ENCODE measurements around the gene ICAM2.
"Not testable (repeated sequence)": the region's sequence is repeated elsewhere in the genome, so short reads cannot be mapped to it uniquely, and the experiment has no call there.

Gene ICAM2

GRCh38 chr17:64042700-64043485 is 22.5 kb upstream of the ICAM2 start:
- DNase-seq (ENCODE audit: low spot score), result no peak

DNA sequence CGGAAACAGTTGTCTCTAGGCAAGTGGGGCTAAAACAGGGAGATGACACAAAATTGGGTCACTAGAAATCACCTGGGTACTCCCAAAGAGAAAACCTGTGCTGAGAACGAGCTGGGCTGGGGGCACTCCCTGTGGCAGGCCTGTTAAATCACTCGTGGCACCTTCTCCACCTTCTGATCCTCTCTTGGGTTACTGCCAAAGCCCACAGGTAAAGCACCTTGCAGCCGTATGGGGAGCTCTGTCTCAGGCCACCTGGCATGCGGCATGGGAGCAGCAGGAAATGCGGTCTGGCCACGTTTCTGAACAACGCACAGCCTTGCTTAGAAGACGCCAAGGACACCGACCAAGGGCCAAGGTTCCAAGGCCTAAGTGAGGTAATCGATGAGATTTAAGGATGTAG is 21.5 kb upstream of the ICAM2 start:
- no peak for DNase-seq (ENCODE audit: low spot score)

DNA sequence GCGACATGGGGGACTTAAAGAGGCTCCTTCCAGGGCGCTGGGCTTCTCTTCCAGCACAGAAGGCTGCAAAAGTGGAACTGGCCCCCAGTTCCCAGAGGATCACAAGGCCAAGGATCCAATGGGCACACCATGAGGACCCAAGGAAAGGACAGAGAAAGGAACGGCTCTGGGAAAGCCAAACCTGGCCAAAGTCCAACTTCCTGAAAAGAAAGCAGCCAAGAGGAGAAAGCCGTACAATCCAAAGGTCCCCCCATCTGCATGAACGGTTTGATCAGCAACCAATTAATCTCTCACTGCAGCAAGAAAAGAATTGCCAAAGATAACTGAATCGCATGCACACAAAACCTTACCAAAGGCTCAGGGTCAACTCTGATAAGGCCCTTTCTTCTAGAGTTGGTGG is 19.8 kb upstream of the ICAM2 start:
- DNase-seq (ENCODE audit: low spot score), result no peak

- no peak for DNase-seq (ENCODE audit: low spot score)
Observed at GRCh38 chr17:64039106-64039400, 18.6 kb upstream of the ICAM2 start.

DNA sequence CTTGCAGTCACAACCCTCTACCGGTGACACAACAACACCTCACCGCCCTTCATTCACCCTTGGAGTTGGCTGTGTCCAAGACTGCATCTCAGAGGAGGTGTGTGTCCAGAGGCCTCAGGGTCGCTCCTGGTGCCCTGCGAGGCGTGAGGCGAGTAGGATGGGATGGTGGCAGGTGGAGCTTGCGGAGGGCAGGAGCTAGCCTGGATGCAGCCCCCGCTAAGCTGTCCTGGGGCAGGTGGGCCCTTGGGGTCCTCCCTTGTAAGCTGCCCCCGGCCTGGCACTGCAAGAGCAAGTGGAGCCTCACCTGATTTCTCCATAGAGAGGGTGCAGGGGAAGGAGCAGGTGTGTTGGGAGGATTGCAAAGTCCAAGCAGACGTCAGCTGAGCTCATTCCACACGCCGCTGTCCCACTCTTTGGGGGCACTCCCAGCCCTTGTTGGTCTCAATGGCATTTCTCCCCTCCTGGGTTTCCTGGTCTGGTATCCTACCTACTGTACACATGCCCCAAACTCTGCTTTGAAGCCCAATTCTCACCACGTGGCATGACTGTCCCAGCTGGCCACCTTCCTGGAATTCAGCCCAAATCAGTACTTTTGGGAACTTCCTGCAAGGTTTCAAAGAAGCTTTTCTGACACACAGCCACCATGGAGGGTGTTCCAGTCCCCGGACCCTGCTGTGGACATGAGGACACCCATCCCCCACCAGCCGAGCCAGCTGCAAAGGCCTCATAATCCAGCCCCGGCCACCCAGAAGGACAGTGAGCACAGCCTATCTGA is 18.1 kb upstream of the ICAM2 start:
- no peak for DNase-seq (ENCODE audit: low spot score)

- no peak for DNase-seq (ENCODE audit: low spot score)
Observed at GRCh38 chr17:64037802-64038201, 17.4 kb upstream of the ICAM2 start.

- DNase-seq (ENCODE audit: low spot score), result no peak
Observed at GRCh38 chr17:64037180-64037579, 16.7 kb upstream of the ICAM2 start.

- no peak for DNase-seq (ENCODE audit: low spot score)
Observed at GRCh38 chr17:64036198-64036922, 15.9 kb upstream of the ICAM2 start.

DNA sequence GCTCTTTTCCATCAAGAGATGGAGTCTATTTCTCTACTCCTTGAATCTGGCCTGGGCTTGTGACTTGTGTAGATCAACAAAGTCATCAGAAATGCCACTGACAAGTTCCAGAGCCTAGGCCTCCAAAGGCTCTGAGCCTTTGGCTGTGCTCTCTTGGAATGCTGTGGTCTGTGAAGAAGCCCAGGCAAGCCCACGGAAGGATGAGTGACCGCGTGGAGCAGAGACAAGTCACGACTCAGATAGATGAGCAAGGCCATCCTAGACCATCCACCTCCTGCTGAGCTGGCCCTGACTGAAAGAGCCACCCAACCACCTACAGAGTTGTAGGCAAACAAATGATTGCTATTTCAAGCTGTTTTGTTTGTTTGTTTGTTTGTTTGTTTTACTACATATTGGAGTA is 11.6 kb upstream of the ICAM2 start:
- DNase-seq (ENCODE audit: low spot score), result no peak

GRCh38 chr17:64028874-64029464 is 8.5 kb upstream of the ICAM2 start:
- DNase-seq (ENCODE audit: low spot score), result peak; percentile 59

DNA sequence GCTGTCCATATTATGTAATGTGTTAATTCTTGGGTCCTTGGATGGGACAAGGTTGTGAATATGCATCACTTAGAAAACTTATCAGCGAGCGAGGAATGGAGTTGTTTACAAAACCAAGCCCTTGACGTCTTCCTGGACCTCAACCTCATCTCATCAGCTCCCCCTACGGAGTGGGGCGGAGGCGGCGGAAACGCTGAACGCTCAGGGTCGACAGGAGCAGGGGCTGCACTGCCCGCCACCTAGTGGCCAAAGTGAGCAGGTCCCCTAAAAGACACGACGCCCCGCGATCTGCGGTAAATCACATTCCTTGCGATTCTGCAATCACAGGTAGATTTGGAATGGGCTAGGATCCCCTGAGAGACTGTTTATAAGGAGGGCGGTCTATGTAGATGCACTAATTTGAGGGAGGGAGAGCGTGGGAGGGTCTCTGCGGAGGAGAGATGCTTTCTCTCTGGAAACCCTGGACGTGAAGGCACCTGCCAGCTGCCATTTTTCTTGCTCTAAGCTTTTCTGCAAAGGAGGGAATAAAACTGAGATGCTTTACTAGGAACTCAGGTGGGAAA is 5.4 kb upstream of the ICAM2 start:
- DNase-seq (ENCODE audit: low spot score), result peak; percentile 85

- DNase-seq (ENCODE audit: low spot score), result no peak
Observed at GRCh38 chr17:64024781-64025731, 4.6 kb upstream of the ICAM2 start.

- no peak for DNase-seq (ENCODE audit: low spot score)
Observed at GRCh38 chr17:64024215-64024654, 3.8 kb upstream of the ICAM2 start.

DNA sequence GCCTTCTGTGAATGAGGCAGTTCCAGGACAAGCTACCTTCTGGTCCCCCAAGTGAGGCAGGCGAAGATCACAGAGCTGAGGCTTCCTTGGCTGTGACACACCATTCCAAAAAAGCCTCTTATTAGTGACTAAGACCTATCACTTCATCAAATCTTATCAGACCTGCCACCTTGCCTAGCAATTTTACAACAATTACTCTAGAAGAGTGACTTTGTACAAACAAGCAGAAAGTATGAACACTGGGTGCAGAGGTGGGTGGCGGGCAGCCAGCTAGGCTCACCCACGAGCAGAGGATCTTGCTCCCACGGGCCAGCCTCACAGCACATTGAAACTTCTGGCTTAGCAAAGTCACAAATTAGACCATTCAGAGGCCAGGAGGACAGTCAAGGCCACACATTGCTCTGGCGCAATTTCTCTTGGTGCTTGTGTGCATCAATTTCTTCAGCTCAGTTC is 2.2 kb upstream of the ICAM2 start:
- no peak for DNase-seq (ENCODE audit: low spot score)

DNA sequence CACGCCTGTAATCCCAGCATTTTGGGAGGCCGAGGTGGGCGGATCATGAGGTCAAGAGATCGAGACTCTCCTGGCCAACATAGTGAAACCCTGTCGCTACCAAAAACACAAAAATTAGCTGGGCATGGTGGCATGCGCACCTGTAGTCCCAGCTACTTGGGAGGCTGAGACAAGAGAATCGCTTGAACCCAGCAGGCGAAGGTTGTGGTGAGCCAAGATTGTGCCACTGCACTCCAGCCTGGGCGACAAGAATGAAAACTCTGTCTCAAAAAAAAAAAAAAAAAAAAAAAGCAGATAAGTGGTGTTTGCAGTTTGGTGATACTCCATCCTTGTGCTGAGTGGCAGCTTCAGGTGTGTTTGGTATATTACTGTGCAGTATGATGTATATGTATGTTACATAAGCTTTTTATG is 877 bp downstream of the ICAM2 start:
- not testable (repeated sequence) for DNase-seq (ENCODE audit: low spot score)

GRCh38 chr17:64017381-64017980 is 3.0 kb downstream of the ICAM2 start:
- DNase-seq (ENCODE audit: low spot score), result no peak

DNA sequence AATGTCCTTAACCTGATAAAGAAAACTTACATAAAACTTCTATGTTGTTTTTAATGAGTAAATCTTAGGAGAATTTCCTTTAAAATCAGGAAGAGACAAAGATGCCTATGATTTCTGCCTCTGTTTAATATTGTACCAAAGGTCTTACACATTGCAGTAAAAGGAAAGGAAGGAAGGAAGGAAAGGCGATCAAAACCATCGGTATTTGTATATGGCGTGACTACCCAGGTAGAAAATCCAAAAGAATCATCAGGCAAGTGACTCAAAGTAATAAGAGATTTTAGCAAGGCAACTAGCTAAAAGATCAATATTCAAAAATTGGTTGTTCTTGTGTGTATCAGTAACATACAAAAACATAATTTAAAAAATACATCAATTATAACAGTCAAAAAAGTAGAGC is 3.5 kb downstream of the ICAM2 start:
- peak; percentile 77 for DNase-seq (ENCODE audit: low spot score)

DNA sequence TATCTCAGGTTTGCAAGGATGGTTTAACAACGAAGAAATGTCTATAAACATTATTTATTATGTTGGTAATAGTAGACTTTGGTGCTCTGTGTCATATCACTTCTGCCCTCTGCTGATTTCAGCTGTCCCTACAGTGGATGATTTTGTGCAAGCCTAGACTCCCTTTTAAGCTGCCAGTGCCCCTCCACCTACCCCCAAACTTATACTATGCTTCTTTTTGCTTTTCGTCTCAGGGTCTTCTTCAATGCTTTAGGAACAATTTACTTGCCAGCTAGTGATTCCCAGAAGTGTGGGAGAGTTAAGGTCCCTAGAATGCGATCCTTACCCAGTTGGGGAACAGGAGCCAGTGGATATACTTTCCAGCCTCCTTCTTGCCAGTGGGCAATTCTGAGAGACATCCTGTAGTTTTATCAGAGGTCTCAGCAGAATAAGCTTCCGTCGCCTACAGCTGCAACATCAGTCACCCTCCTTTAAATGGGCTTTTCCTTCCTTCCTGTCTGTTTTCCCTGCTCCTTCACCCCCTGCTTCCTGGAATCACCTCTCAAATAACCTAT is 4.1 kb downstream of the ICAM2 start:
- DNase-seq (ENCODE audit: low spot score), result no peak

- no peak for DNase-seq (ENCODE audit: low spot score)
Observed at GRCh38 chr17:64015447-64015846, 5.0 kb downstream of the ICAM2 start.

All from kidney capillary endothelial cell (primary cell).